Esophagus muscularis mucosa (tissue), 3 donors: ENCODE data around the gene ARHGAP15.

ENCODE experiments used
- POLR2AphosphoS5 ChIP-seq, 2 donors: sonication (generic); formaldehyde crosslinking; IDR thresholded peaks; one replicate each; pipeline ENCODE4 v1.6.1; 2017; ENCODE audit warnings: antibody characterized with exemption in 2 of 2
- TF ChIP-seq, protein P1 (sequence below), 3 experiments: fragments of 200-600 bp in 2 of 3; fragments of 450-650 bp in 1 of 3; sonication (generic) in 2 of 3; IDR thresholded peaks; one replicate each; pipeline ENCODE4 v1.5.1; 2017 to 2019; ENCODE audit warnings: antibody characterized with exemption in 3 of 3, mild to moderate bottlenecking in 2 of 3, moderate library complexity in 1 of 3

DNA sequence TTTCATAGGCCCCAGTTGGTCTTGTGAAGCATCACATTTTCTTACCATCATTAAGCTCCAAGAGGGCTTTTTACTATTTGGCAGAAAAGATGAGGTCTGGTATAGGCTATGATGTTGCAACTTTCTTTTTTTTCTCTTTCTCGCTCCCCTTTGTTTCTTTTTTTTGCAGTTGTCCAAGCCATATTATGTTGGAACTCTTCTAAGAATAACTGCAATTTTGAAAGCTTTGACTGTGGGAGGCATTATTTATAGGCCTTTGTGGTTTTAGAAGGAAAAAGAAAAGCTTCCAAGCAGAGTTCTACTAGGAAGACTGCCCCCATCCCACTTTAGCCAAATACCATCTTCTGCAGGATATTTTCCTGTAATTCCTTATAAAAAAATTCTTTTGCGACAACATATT lies 571.6 kb downstream of the ARHGAP15 start:
- TF ChIP-seq, protein P1, sequence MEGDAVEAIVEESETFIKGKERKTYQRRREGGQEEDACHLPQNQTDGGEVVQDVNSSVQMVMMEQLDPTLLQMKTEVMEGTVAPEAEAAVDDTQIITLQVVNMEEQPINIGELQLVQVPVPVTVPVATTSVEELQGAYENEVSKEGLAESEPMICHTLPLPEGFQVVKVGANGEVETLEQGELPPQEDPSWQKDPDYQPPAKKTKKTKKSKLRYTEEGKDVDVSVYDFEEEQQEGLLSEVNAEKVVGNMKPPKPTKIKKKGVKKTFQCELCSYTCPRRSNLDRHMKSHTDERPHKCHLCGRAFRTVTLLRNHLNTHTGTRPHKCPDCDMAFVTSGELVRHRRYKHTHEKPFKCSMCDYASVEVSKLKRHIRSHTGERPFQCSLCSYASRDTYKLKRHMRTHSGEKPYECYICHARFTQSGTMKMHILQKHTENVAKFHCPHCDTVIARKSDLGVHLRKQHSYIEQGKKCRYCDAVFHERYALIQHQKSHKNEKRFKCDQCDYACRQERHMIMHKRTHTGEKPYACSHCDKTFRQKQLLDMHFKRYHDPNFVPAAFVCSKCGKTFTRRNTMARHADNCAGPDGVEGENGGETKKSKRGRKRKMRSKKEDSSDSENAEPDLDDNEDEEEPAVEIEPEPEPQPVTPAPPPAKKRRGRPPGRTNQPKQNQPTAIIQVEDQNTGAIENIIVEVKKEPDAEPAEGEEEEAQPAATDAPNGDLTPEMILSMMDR (IDR thresholded peaks at IDR 0.05), result no peak
- no peak for TF ChIP-seq POLR2AphosphoS5 (IDR thresholded peaks at IDR 0.05)
